Urothelium cell line (cell line): ENCODE data around the gene PAPPA.

ENCODE experiments used
- DNase-seq: peaks from one replicate; pipeline ENCODE4 v3.0.0; 2011; ENCODE audit warnings: low spot score, mixed read lengths
- FAIRE-seq: peaks from 2 replicates; lab custom pipeline; 2011; peaks lifted over from hg19 to GRCh38; lab: Jason Lieb, UNC

PAPPA gene

DNA sequence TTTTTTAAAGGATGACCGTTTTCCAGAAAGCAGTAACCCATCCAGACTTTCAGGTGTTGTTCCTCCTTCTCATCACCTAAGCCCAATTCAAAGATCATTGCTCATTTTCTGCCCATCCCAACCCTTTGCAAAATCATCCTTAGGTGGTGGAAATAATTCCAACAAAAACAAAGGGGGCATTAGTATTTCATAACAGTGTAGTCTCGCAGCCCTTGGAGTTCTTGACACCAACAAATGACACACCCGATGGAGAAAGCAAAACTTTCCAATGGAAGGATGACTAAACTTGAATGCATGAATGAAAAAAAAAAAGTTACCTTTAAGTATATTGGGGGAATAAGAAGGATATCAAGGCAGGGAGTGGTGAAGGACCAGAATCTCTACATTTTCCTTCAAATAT lies 117.0 kb downstream of the PAPPA start:
- FAIRE-seq (no peak), DNase-seq (no peak)

DNA sequence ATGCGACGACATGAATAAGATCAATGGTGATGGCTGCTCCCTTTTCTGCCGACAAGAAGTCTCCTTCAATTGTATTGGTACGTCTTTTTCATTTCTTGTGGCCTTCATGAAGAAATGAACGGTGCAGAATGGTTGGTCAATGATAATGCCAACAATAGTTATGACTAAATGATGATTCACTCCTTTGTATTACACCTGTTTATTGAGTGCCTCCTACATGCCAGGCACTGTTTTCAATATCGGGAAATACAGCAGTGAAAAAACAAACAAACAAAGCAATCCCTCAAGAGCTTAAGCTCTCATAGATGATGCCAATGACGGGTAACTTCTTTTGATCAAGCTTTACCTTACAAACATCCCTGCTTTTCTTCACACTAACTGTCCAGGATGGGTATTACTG lies 117.7 kb downstream of the PAPPA start:
- no peak for DNase-seq
- no peak for FAIRE-seq

DNA sequence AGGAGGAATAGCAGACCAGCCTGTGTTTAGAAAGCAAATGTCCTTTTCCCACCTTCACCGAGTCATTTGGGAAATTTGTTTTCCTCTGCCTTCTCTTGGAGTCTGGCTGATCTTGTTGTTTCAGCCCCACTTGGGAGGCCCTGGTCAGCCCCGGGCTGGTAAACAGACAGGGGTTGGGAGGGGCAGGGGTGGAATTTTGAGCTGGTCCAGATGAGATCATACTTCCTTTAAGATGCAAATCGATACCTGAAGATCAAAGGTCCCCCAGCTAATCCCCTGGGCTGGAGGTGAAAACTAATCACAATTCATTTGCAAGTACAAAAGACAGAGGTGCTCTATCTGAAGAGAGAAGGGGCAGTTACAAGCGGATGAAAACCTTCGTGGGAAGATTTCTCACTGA lies 118.4 kb downstream of the PAPPA start:
- FAIRE-seq (no peak), DNase-seq (no peak)

DNA sequence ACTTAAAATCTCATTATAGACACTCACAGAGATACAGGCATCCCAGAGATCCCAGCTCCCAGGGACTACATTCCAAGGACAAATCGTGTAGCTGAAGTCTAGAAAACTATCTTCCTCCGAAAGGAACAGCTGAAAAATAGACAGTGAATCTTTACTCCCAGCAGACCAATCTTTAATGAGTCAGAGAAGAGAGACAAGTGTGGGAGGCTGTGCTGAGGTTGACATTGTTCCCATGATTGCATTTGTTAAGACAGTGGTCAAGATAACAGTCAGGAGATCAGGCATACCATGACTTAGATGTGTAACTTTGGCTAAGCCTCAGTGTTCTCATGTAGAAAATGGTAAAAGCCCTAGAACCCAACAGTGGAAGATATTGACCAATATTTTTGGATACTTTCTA lies 120.7 kb downstream of the PAPPA start:
- FAIRE-seq (no peak), DNase-seq (no peak)

DNA sequence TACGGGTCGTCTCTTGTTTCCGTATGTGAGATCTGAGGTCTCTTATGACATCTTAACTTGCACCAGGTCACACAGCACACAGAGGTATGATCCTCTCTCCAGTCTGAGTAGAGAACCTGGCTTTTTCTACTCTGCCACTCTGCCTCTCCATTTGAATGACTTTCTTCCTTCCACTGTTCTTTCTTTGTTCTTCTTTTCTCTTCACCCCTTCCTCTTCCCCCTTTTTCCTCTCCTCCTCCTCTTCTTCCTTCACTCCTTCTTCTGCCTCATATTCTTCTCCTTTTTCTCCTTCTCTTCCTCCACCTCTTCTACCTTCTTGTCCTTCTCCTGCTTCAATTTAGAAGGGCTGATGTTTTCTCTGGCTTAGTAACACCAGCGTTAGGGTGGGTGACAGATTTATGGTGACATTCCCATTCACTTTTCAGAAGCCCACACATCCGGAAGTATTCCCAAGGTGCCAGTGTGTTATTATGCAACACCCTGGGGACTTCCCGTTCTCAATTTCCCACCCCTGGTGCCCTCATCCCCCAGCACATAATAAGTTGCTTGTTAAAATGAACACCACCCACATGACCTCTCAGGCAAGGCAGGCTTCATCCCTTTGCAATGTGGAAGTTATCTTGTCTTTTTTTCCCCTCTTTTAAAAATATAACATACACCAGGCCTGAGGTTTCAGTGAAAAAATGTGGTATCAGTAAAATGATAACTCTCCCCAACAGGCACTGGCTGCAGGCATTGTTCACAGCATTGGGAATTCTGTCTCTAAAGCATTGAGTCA lies 122.0 kb downstream of the PAPPA start:
- DNase-seq (no peak), FAIRE-seq (no peak)

DNA sequence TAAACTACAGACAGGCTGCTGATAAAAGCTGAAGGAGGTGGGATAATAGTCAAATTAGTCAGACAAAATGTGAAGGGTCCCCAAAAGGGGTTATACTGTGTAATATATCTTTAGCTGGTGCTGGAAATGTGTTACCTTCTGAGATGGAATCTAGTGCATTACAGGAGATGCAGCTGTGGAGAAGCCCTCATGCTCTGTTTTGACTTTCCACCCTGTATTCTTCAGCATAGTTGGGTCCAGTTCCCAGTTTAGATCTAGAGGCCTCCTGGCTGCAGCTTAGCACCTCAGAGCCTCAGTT lies 122.6 kb downstream of the PAPPA start:
- DNase-seq: no peak
- FAIRE-seq: no peak

DNA sequence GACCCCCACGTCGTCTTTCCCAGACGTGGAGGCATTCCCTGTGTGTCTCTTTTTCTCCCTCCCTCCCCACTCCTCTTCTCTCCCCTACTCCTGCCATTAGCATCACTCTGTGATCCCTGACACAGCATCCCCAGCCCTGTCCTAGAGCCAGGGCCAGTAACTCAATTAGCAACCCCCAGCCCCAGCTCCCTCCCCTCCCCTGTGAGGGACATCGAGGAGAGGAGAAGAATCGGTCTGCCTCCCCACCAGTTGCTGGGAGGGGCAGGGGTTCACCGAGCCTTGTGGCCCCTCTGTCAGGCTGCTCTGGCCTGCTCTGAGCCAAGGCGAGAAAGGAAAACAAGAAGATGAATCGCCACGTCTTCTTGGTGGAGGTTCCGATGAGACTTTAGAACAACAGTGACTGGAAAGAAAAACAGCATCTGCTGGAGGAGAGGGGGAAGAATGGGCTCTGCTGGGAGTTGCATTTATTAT lies 123.1 kb downstream of the PAPPA start:
- DNase-seq (no peak), FAIRE-seq (no peak)

DNA sequence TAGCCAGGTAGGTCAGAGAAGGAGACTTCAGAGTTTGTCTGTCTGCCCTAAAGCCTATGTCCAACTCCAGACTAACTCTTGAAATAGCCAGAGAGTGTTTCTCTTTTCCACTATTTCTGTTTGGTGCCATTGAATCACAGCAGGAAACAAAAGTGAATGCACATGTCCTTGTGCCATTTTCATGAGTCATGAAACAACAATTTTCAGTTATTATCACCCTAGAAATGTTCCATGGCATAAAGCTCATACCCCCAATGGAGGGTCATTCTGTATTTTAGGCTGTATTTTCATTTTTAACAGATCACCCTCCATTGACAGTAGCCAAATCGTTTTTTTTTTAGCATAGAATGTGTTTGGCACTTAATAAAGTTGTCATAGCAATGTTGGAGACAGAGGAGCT lies 124.7 kb downstream of the PAPPA start:
- DNase-seq: peak; percentile 11
- no peak for FAIRE-seq

DNA sequence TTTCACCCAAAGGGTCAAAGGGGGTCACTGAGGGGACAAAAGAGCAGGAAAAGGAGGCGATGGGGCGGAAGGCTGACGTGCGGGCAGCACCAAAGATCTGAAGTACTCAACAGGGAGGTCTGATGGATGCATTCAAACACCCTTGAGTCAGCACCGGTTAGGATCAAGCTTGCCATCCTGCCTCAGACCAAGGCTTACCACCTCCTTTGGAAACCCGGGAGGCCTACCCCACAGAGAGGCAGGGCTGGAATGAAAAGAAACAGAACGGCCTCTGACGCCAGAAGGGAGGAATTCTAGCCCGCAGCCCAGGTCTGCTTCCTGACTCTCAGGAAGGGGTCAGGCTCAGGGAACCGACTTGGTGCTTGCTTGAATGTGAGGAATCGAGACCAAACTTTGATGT lies 125.6 kb downstream of the PAPPA start:
- DNase-seq: peak; percentile 57
- FAIRE-seq: no peak

DNA sequence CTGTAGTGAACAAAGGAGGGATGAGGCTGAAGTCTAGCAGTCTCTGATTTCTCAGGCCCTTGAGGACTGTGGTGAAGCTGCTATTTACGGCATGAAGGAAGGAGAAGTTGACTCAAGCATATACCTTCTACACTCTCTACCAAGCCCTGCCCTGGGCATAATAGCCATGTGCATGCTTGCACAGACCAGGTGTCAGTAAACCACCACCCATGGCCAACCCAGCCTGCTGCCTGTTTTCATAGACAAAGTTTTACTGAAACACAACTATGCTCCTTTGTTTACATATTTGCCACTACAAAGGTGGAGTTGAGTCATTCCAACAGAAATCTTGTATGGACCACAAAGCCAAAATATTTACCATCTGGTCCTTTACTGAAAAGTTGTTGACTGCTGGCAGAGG lies 126.9 kb downstream of the PAPPA start:
- peak; percentile 44 for FAIRE-seq
- DNase-seq: peak; percentile 25

DNA sequence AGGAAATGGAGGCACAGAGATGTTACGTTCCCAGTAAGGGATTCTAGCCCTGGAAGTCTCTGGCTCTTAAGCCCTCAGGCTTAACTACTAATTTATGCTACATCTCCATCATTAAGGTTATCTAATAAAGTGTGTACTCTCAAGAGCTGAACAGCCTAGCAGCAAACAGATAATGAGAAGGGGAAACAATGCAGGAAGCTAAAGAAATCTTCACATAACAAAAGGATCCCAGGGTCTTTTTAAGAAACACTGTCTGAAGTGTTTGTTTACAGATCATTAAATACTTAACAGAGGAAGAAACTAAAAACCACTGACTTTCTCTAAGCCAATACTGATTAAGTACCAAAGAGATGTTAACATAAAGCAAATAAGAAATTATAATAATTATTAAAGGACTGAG lies 129.0 kb downstream of the PAPPA start:
- FAIRE-seq (no peak), DNase-seq (no peak)

DNA sequence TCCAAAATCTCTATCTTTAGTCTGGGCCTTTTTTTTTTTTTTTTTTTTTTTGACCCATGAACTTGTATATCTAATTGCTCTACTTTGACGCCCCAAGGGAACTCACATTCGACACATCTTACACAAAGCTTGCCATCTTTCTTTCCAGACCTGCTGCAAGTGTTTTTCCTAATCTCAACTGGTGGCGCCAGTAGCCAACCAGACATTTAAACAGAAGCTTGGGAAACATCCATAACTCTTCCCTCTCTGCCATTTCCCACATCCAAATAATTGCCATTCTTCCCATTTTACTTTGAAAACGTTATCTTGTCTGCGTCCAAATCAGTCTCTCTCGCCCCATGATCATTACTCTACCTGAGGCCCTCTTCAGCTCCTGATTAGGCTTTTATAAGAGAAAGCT lies 130.9 kb downstream of the PAPPA start:
- FAIRE-seq: no peak
- no peak for DNase-seq

DNA sequence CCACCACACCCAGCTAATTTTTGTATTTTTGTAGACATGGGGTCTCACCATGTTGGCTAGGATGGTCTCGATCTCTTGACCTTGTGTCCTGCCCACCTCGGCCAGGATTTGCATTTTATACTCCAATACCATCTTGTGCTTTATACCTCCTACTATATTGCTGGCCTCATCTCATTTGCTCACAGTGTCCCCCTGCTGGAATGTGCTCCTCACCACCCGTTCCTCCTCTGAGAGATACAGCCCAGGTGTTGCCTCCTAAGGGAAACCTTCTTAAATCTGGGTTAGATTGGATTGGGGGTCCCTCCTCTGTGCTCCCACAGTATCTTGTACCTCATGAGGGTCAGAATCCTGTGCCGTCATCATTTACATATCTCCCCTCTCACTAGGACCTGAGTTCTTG lies 131.7 kb downstream of the PAPPA start:
- DNase-seq (no peak), FAIRE-seq (no peak)

DNA sequence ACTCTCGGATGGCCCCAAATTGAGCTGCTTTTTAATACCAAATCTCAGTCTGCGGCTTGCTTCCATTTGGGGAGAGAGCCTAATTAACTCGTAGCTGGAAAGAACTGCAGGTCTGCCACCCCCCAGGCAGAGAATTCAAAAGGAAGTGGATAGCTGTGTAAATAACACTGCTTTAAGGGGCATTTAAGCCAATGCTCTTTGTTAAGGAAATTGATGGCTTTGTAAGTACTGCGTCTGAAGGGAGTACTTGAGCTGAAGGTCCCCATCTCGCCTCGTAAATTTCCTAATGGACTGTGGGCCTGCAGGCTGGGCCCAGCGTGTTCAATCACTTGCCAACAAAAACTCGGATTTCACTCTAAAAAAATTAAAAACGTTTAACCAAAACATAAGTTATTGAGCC lies 132.7 kb downstream of the PAPPA start:
- FAIRE-seq: no peak
- no peak for DNase-seq

DNA sequence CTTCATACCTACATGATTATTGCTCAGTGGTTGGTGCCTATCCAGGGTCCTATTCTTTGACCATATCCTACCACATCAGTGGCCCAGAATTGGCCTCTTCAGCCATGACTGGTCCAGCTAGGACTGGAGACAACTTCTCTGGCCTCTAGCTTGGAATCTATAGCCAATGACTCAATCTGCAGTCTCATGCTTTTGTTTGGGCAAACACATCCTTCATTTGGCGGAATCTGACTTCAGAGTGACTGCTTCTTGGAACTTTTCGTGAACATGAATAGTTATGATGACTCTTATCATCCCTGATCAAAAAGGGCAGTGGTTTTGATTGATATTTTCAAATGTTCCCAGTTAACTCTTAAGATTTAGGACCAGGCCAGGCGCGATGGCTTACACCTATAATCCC lies 134.1 kb downstream of the PAPPA start:
- no peak for DNase-seq

DNA sequence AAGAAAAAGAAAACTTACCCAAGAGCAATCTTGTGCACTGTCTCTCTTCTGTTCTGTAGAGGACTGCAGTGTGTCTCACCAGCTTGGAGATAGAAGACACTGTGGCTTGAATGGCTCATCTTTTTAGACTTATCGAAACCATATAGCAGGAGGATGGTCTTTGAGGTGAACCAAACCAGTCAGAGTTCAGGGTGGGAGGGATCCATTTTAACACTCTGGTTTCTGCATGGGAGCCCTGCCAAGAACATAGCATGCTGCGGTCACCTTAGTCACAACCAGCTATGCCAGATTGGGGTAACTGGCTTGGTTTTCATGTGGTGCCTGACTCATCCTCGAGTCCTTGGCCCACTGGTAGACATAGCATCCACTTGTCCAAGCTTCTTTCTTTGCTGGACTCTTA lies 135.1 kb downstream of the PAPPA start:
- DNase-seq (peak; percentile 82), FAIRE-seq (peak; percentile 79)

More for the DNA sequence above, 134.1 kb downstream of the PAPPA start:
- FAIRE-seq: no peak

DNA sequence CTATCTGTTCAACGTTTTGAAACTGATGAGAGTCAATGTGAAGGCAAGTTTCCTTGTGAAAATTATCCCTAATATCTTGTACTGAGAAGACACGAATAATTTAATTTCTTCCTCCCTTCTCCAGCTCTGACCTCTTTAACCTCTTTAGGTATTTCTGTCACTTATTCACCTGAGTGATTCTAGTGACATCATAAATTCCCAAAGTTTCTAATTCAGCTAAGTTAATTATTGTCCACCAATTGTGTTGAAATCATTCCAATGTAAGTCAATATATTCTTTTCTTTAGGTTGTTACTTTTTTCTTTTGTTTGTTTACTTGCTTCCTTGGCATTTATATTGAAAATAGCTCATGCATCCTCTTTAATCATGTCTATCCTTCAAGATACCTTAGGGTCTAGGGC lies 143.8 kb downstream of the PAPPA start:
- DNase-seq: no peak
- no peak for FAIRE-seq

DNA sequence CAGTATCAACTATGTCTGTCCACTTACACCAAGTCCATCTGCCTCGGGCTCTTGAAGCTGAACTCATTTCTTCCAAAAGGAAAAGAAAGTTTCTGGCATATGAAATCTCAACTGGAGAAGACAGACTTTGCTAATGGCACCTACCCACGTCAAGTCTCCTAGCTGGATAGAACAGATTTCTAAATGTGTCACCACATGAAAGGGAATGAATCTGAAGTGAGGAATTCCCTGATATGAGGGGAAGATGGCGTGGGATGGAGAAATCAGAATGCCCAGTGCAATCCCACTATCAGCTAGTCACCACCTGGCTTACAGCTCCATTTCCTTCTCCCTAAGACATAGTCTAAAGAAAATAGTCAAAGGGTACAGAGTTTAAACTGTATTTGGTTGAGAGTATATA lies 144.7 kb downstream of the PAPPA start:
- no peak for FAIRE-seq
- DNase-seq: no peak

DNA sequence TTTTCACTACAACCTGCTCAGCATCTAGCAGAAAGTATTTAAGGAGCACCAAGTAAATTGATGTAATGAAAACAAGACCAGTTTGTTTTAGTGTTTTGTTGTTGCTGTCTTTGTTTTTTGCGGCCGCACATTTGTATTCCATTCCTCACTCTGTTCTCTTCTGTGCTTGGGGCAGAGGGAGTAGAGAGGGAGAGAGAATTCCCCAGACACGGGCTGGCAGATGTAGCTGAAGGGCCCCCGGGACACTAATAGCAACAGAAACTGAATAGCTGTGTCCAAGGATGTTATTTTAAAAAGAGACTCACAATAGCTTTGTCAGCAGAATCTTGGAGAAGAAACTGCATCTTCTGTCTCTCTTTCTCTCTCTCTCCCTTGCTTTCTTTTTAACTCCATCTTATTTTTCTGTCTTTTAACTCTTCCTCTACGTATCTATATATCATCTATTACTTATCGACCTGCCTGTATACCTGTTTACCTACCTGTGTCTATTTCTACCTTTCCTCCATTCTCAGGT lies 145.3 kb downstream of the PAPPA start:
- FAIRE-seq (no peak), DNase-seq (no peak)

DNA sequence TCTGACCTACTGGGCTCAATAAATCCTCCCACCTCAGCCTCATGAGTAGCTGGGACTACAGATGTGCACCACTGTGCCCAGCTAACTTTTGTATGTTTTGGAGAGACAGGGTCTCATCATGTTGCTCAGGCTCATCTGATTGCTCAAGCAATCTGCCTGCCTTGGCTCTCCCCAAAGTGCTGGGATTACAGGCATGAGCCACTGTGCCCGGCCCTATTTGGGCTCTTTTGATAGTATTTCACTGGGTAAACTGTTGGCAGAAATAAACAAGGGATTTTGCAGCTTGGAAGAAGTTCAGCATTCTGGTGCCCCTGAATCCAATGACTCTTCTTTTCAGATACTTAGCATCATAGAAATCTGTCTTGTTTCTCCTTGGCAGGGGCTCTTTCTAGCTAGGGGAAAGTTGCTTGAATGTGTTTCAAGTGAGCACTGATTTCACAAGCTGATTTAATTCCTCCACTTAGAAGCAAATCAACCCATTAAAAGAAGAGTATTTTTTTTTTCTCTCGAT lies 146.8 kb downstream of the PAPPA start:
- FAIRE-seq (no peak), DNase-seq (no peak)

DNA sequence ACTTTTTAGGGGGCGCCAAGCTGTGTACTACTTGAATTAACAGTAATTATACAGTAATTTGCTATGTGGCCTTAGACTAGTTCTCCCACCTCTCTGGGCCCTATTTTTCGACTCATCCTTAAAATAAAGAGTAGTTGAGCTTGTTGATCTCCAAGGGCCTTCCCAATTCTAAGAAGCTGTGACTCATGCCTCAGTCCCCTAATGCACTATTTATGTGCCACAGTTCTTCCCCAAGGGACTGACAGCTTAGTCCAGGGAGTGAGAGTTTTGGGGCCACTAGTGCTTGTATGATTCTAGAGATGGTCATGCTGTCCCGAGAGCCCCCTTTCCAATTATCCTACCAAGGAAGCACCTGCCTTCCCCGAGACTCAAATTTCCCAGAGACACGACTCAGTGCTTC lies 149.7 kb downstream of the PAPPA start:
- no peak for FAIRE-seq
- no peak for DNase-seq

DNA sequence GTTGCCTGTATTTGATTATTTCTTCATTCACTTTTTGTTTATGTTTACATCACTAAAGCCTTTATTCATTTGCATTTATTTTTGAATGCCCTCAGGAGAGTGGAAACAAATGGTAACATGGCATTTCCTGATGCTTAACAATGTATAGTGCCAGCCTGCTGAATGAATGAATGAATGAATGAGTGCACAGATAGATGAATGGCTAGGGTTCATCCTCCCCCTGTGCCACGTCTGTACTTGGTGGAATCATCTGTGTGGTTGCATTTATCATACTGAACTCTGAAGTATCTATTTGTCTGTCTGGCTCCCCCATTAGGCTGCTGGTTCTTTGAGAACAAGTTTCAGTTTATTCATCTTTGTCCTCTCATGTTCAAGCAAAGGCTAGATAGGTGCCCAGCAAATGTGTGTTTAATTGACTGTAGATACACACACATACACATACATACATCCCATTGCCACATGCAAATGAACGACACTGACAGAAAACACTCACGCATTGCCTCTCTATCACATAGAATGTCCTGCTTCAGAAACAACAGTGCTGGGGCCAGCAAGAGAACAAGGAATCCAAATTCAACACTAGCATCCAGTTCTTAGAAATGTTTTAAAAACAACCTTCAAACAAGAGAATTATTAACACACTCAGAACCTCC lies 150.4 kb downstream of the PAPPA start:
- DNase-seq: no peak

More for the DNA sequence above, 150.4 kb downstream of the PAPPA start:
- no peak for FAIRE-seq
